H1 (cell line): ENCODE results near the gene SH3TC2.

ENCODE experiments used
- EGR1 ChIP-seq: IDR thresholded peaks from 2 replicates; pipeline ENCODE4 v1.6.1; 2011; ENCODE audit warnings: low read depth, low read length, borderline replicate concordance
- EZH2 ChIP-seq: fragments of 200-600 bp; sonication (generic); IDR thresholded peaks from 2 replicates; pipeline ENCODE4 v1.7.1; 2012; ENCODE audit warnings: low read depth, mild to moderate bottlenecking, moderate library complexity, low read length, inconsistent platforms; ENCODE audit not compliant: severe bottlenecking
- GABPA ChIP-seq: IDR thresholded peaks from 2 replicates; pipeline ENCODE4 v1.6.1; 2011; ENCODE audit warnings: mild to moderate bottlenecking, low read length, moderate library complexity, borderline replicate concordance; ENCODE audit not compliant: insufficient read depth
- POLR2A ChIP-seq, 2 experiments: IDR thresholded peaks; 1 replicate in 1 of 2; 2 replicates in 1 of 2; pipeline ENCODE4 v1.6.1; 2011; ENCODE audit warnings: low read depth in 2 of 2, low read length in 2 of 2, mild to moderate bottlenecking in 2 of 2; ENCODE audit errors: control extremely low read depth in 1 of 2
- POLR2AphosphoS5 ChIP-seq: IDR thresholded peaks from 2 replicates; pipeline ENCODE4 v1.6.1; 2011; ENCODE audit warnings: low read depth, low read length
- RAD21 ChIP-seq, 2 experiments: IDR thresholded peaks in 1 of 2; conservative IDR thresholded peaks in 1 of 2; 2 replicates each; pipeline ENCODE4 v1.6.1; 2011; ENCODE audit warnings: low read depth in 2 of 2, low read length in 2 of 2, improper control_type of control experiment in 1 of 2, inconsistent platforms in 1 of 2, mild to moderate bottlenecking in 1 of 2, moderate library complexity in 1 of 2
- TF ChIP-seq, protein P1 (sequence below), 3 experiments: IDR thresholded peaks; 1 replicate in 2 of 3; 2 replicates in 1 of 3; pipeline versions ENCODE4 v1.5.1 to v1.6.1; 2011; ENCODE audit warnings: low read length in 3 of 3, mild to moderate bottlenecking in 3 of 3, inconsistent platforms in 2 of 3, low read depth in 1 of 3, moderate library complexity in 1 of 3; ENCODE audit not compliant: insufficient read depth in 1 of 3; ENCODE audit errors: control extremely low read depth in 1 of 3

DNA sequence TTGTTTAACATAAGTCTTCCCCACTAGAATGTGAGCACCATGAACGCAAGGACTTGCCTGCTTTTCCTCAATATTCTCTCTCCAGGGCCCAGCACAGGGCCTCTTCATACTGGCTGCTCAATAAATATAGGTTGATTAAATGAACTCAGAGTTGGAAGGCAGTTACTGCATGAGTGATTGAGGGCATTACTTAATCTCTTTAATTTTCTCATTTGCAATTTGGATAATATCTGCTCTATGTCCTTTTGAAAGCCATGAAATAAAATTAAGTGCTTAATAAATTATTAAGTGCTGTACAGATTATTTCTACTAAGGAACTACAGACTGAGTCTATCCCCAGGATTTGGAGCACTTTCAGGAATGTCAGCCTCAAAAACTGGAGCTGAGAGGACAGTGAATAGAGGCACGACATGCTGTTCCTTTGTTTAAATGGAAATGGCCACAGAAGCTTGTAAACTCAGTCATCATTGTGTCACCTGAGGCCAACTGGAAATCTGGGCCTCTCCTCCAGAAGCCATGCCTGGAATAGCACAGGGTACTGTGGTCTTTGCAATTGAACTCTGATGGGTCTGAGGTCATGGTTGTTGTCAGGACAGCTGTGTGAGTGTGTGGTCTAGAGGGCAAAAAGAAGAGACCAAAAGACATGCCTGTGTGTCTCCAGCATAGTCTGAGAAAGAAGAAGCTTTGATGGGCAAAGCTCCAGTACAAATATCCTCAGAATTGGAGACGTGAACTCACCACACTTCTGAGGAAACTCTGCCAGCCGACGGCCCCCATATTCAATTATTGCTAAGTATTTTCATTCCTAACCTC, 86.1 kb downstream of the SH3TC2 start:
- TF ChIP-seq EGR1 (no peak), POLR2AphosphoS5 (no peak), RAD21 (IDR thresholded peaks at IDR 0.05 in 1 of 2, conservative IDR thresholded peaks at IDR 0.05 in 1 of 2; ENCODE audit: low read depth in 2 of 2, low read length in 2 of 2) (no peak), GABPA (no peak), POLR2A (IDR thresholded peaks at IDR 0.05; ENCODE audit: control extremely low read depth in 1 of 2, low read depth in 2 of 2, low read length in 2 of 2) (no peak), EZH2 (no peak)
- TF ChIP-seq, protein P1, sequence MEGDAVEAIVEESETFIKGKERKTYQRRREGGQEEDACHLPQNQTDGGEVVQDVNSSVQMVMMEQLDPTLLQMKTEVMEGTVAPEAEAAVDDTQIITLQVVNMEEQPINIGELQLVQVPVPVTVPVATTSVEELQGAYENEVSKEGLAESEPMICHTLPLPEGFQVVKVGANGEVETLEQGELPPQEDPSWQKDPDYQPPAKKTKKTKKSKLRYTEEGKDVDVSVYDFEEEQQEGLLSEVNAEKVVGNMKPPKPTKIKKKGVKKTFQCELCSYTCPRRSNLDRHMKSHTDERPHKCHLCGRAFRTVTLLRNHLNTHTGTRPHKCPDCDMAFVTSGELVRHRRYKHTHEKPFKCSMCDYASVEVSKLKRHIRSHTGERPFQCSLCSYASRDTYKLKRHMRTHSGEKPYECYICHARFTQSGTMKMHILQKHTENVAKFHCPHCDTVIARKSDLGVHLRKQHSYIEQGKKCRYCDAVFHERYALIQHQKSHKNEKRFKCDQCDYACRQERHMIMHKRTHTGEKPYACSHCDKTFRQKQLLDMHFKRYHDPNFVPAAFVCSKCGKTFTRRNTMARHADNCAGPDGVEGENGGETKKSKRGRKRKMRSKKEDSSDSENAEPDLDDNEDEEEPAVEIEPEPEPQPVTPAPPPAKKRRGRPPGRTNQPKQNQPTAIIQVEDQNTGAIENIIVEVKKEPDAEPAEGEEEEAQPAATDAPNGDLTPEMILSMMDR (IDR thresholded peaks at IDR 0.05; ENCODE audit: control extremely low read depth in 1 of 3, insufficient read depth in 1 of 3, low read depth in 1 of 3, low read length in 3 of 3): no peak
